ENCODE results near the gene TDRD15.
"Not testable (repeated sequence)": the region's sequence is repeated elsewhere in the genome, so short reads cannot be mapped to it uniquely, and the experiment has no call there.

TDRD15 gene

DNA sequence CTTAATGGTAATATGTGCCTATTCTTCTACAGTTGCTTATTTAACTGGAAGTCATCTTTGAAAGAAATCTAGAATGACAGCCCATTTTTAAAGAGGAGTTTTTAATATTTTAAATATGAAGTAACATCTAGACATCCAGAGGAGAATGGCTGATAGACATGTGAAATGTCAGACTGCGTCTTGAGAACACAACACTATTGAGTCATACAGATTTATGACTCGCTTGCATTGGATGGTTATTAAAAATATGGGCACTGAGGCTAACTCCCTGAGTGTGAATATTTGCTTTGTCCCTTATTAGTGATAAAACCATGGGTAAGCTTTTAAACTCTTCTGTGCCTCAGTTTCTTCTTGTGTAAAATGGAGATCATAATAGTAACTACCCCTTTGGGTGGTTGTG, 22.9 kb downstream of the TDRD15 start:
- no peak for DNase-seq (ENCODE audit: low spot score)

DNA sequence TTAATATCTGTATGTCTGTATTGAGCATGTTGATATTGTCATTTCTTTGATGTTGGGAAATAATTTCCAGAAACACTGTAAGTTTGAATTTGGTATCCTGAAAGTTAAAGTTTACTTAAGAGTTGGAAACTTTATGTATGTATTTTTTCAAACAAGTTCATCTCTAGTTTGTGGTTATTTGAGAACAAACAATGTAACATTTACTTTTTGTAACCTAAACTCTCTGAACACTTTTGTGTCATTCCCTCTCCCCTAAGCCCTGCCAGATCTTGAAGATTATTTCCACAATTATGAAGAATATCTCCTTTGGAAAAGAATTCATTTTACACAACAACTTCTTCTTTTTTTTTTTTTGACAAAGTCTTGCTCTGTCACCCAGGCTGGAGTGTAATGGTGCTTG, 24.9 kb downstream of the TDRD15 start:
- DNase-seq (ENCODE audit: low spot score): no peak

DNA sequence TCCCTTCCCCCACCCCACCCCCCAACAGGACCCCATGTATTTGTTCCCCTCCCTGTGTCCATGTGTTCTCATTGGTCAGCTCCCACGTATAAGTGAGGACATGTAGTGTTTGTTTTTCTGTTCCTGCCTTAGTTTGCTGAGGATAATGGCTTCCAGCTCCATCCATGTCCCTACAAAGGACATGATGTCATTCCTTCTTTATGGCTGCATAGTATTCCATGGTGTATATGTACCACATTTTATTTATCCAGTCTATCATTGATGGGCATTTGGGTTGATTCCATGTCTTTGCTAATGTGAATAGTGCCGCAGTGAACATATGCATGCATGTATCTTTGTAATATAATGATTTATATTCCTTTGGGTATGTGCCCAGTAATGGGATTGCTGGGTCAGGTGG, 27.5 kb downstream of the TDRD15 start:
- not testable (repeated sequence) for DNase-seq (ENCODE audit: low spot score)

DNA sequence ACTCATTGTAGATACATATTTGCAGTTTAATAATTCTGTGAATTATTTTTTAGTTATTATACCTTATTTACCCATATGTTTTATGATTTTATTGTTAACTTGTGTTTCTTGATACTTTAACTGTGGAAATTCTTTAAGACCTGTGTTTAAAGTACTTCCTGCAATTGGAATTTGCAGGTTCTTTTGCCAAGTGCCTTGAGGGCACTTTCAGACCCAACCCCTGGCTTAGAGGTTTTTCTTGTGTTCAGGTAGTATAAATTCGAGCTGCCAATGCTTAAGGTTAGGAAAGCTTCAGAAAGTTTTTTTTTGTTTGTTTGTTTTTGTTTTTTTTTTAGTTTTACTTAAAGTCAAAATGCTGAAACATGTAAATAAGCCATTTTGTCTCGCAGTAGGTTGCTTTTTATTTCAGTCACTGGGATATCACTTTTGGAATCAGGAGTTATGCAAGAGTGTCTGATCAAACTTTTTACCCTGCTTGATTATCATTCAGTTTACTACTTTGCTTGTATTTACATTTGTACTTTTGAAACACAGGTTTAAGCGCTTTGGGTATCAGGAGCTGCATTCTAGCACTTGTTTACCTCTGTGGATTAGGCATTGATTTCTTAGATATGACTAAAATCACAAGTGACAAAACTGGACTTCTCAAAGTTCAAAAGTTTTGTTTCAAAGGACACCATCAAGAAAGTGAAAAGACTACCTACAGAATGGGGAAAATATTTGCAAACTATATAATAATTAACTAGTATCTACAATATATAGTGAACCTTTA, 31.8 kb downstream of the TDRD15 start:
- DNase-seq (ENCODE audit: low spot score): no peak

DNA sequence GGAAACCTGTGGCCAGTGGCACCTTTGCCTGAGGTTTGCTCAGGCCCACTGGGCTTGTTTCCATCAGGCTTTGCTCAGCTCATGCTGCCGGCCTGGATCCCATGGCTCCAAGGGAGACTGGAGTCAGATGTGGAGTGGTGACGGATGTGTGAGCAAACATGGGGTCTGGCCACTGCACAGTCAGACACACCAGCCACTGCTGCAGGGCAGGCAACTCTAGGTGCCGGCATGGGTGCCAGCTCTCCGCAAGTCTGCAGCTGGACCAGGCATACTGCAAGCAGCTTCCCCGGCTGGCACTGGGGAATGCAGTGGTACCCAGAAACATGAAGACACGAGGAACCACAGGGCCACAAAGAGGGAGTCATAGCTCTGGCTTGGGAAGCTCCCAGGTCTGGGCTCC, 37.4 kb downstream of the TDRD15 start:
- no peak for DNase-seq (ENCODE audit: low spot score)

DNA sequence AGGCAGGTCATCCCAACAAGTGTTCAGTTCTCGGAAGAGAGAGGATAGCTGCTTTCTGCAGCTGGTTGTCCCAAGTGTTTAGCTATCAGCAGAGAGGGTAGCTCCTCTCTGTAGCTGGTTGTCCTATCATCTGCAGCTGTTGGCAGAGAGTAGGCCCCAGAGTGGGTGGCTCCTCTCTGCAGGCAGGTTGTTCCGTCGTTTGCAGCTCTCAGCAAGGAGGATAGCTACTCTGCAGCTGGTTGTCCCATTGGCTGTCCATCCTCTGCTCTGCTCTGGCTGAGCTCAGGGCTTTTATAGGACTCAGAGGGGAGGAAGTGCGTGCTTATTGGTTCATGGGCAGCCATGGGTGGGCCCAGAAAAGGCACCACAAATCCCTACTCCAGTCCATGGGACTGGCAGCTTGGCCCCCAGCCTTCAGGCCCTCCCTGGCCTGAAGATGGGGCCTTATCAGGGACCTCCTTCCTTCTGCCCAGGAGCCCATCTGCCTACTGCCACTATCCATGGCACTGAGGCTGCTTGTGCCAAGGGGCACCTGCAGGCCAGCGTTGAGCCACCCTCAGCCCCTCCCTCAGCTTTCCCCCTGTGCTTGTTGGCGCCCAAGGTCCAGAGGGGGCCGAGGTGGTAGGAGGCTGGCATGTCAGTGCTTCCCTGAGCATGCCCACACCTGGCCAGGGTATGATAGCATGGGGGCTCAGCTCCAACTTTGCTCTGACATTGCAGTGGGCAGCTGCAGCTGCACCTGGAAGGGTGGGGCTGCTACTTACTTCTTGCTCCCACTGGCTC, 38.3 kb downstream of the TDRD15 start:
- no peak for DNase-seq (ENCODE audit: low spot score)

DNA sequence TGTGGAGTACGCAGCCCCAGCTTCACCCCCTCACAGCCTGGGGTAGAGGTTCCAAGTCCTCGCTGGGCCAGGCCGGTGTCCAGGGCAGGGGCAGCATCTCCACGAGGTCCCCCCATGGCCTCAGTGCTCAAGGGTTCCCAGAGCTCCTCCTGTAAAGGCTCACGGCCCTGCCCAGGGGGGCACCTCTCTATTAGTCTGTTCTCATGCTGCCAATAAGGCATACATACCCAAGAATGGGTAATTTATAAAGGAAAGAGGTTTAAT, 38.8 kb downstream of the TDRD15 start:
- DNase-seq (ENCODE audit: low spot score): no peak

DNA sequence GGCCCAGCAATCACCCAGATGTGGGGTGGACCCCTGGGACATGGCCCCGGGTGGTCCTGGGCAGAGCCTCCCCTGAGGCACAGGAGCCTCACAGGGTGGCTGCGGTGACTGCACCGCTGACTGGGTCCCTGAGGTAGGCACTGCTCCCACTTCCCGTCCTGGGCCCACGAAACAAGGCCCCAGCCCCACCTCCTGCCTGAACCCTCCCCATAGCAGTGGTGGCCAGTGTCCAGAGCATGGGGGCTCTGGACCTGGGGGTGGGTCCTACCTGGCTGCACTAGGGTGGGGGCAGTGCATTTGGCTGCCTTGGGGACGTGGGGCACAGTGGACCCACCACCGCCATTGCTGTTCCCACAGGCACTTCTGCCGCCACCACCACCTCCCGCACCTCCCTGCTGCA, 39.4 kb downstream of the TDRD15 start:
- no peak for DNase-seq (ENCODE audit: low spot score)

DNA sequence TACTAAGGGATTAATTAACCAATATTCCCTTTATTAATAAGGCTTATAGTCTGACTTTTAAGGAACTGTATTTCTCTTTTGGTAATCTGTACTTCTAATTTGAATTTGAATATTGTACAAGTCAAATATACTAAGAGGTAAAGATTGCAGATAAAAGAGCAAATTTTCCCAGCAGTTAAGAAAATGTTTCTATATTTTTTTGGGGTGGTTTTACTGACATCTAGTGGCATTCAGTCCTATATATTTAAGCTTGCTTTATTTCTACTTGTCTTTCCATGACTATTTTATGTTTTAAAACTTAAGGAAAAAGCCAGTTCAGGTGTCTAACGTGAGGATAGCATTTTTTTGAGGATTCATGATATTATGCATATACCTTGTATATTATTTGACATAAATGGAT, 41.6 kb downstream of the TDRD15 start:
- DNase-seq (ENCODE audit: low spot score): no peak

DNA sequence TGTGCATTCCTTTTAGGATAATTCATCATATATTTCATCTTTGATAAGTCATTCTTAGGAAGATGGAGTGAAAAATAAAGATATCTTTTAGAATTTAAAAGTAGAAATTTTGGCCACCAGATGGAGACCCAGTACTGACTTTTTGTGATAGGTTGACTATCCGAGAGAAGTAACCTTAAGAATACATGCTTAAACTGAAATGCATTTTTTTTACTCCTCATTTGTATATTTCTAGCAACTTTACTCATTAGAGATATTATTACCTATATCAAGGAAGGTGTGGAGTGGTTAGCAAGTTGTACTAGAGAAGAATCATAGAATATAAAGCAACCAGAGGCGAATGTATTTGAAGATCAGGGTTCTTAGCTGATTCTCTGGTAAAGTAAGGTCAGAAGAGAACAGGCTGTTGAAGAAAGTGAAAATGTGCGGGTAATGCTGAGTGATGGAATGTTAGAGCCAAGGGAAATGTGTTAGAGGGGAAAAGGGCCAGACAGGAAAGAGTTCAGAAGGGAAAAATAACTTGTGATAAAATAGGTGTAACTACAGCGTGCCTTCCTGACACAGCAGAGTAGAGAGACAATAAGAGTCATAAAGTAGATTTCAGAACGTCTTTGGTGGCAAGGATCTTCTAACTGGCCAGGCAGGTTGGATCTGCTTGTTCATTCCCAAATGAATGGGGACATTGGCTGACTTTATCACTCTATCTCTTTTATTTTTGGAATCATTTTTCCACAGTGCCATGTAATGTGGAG, 52.3 kb downstream of the TDRD15 start:
- DNase-seq (ENCODE audit: low spot score): no peak

DNA sequence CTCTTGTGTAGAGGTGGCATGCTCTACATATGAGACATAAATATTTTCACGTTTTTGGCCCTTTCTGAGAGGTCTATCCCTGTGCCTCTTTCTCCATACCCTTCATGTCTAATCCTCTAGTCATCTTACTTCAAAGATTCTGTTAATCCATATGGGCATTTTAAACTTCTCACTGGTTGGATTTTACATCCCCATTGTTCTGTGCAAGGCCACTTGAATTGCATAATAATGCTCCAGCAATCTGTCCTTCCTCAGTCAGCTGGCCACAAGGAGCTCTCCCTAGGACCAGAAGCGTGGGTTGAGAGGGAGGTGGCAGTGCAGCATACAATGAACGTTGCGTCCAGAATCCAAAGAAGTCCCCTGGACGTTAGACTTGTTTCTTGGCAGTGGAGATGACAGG, 58.2 kb downstream of the TDRD15 start:
- no peak for DNase-seq (ENCODE audit: low spot score)

DNA sequence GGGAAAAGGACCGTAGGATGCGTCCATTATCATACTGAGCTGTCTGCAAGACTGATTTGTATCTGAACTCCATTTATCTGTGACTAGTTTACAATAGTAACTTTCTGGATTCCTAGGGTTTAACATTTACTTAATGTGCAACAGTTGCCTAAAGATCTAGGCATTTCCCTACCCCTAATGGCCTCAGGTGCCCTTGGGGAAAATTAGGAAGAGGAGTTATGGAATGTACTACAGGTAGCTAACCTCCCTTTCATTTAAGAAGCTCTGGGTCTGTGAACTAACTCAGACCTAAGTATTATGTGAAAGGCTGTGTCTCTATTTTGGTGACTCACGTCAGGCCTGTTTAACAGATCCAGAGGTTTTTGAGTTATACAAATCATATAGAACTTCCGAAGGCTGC, 59.5 kb downstream of the TDRD15 start:
- no peak for DNase-seq (ENCODE audit: low spot score)

DNA sequence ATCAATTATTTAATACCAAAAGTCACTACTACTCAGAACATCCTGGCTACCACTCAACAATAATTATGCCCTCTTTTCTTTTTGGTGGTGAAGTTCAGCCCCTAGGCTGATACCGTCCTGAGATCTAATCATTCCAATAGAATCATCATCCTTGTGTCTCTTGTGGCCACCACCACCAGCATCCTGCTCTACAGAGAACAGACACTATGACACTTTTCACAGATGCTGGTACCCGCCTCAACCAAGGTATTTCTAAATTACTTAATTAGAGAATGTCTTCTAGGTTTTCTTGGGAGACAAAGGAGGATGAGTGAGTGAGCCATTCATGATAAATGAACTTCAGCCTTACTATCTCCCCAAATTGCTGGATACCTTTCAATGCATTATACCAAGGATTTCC, 60.0 kb downstream of the TDRD15 start:
- DNase-seq (ENCODE audit: low spot score): no peak

DNA sequence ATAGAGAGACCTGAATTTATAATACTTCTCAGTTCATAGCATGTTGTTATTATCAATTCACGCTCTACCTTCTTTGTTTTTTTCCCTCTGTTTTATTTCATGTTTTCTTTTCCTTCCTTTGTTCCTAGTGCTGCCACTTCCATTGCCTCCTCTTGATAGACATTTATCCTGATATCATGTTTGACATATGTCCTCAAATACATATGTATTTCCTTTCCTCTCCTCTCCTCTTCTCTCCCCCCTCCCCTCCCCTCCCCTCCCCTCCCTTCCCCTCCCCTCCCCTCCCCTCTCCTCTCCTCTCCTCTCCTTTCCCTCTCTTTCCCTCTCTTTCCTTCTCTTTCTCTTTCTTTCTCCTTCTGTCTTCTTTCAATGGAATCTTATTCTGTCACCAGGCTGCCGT, 67.8 kb downstream of the TDRD15 start:
- no peak for DNase-seq (ENCODE audit: low spot score)

All from HuH-7.5 (cell line).